Smooth muscle cell (in vitro differentiated cells): ENCODE data around the gene CASP6. TPM values are rescaled to one million over a fixed set of nuclear protein-coding genes. Genes with fewer than 3 reads are reported as not detected.

ENCODE experiments used
- DNase-seq: peaks from one replicate; lab custom pipeline; 2025; ENCODE audit not compliant: unreplicated experiment; lab: John Stamatoyannopoulos, UW
- H2AFZ ChIP-seq: fragments of 200-600 bp; sonication (generic); 2 replicates; pipeline ENCODE4 v1.6.0; 2016; ENCODE audit warnings: antibody characterized with exemption, low read depth, mild to moderate bottlenecking
- H3F3A ChIP-seq: fragments of 200-600 bp; sonication (generic); 2 replicates; pipeline ENCODE4 v1.6.0; 2017; ENCODE audit warnings: antibody characterized with exemption, low read depth
- H3K27ac ChIP-seq: fragments of 200-600 bp; sonication (generic); 2 replicates; pipeline ENCODE4 v1.5.1; 2016; ENCODE audit warnings: low read depth, mild to moderate bottlenecking
- H3K27me3 ChIP-seq: fragments of 200-600 bp; sonication (generic); 2 replicates; pipeline ENCODE4 v1.6.1; 2016; ENCODE audit warnings: low read depth, mild to moderate bottlenecking
- H3K36me3 ChIP-seq: fragments of 200-600 bp; sonication (generic); 2 replicates; pipeline ENCODE4 v1.5.1; 2016; ENCODE audit warnings: low read depth
- H3K4me1 ChIP-seq: fragments of 200-600 bp; sonication (generic); 2 replicates; pipeline ENCODE4 v1.5.1; 2016; ENCODE audit warnings: low read depth
- H3K4me2 ChIP-seq: fragments of 200-600 bp; sonication (generic); 2 replicates; pipeline ENCODE4 v1.6.0; 2016; ENCODE audit warnings: mild to moderate bottlenecking
- H3K4me3 ChIP-seq: fragments of 200-600 bp; sonication (generic); 2 replicates; pipeline ENCODE4 v1.5.1; 2016; ENCODE audit warnings: mild to moderate bottlenecking
- H3K79me2 ChIP-seq: fragments of 200-600 bp; sonication (generic); 2 replicates; pipeline ENCODE4 v1.6.0; 2016; ENCODE audit warnings: low read depth, mild to moderate bottlenecking
- H3K9ac ChIP-seq: fragments of 200-600 bp; sonication (generic); 2 replicates; pipeline ENCODE4 v1.6.0; 2016; ENCODE audit warnings: low read depth
- H3K9me3 ChIP-seq: fragments of 200-600 bp; sonication (generic); replicated peaks from 2 replicates; pipeline ENCODE4 v1.5.1; 2016; ENCODE audit warnings: low read depth
- H4K20me1 ChIP-seq: fragments of 200-600 bp; sonication (generic); 2 replicates; pipeline ENCODE4 v1.6.0; 2016; ENCODE audit warnings: low read depth
- WGBS: methylation state at CpG from one replicate; pipeline ENCODE4 v1.1.7; 2016; ENCODE audit warnings: low lambda C conversion rate; 5-methylcytosine and 5-hydroxymethylcytosine counted together
- polyA plus RNA-seq: library from polyadenylated mRNA; unstranded; fragments of >200 nt; fragmentation: Nextera tagmentation; extraction: Ambion mirVana; gene quantifications from 2 replicates; pipeline ENCODE4 v1.2.1, GENCODE V29; 2016
- total RNA-seq: library from RNA; depleted of rRNA; stranded (reverse); fragments of >200 nt; gene quantifications from 2 replicates; pipeline ENCODE4 v1.2.3, GENCODE V29; 2014
- TF ChIP-seq, protein P1 (sequence below): fragments of 200-600 bp; sonication (generic); IDR thresholded peaks from 2 replicates; pipeline ENCODE4 v1.5.1; 2017; ENCODE audit warnings: borderline replicate concordance, mild to moderate bottlenecking, antibody characterized with exemption; ENCODE audit not compliant: insufficient read depth, poor library complexity, severe bottlenecking

Gene CASP6
- total and polyA plus RNA-seq, 2 experiments from 2014 or later = 31.2 to 34.8 TPM

DNA sequence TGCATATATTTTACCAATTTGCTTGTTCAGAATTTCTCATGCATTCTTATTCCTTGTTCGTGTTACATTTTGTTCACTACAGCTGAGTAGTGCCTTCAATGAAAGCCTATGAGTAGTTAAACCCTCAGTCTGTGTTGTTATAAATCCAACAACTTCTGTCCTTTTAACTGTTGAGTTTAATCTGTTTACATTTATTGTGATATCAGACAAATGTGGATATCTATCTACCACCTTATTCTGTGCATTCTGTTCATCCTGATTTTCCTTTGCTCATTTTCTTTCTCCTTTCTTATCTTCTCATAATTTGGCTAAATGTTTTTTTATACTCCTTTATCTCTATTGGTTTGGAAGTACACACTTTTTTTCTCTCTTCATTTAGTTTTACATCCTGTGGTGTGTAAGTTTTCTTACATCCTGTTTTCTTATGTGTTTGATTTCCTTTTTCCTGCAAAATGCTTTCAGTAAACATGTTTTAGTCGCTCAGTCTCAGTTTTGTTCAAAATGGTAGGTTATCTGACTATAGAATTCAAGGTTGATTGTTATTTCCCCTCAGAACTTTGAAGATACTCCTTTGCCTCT, 54.2 kb downstream of the CASP6 start:
- 89% methylated on average over 2 of the region's 2 CpGs for WGBS
- no peaks in the 10 kb centered on the region for H3K79me2 ChIP-seq
- no peak overlapping the region for H3K9ac ChIP-seq
- no peaks in the 10 kb centered on the region for H3K36me3 ChIP-seq
- H3K9me3 ChIP-seq = no peaks in the 10 kb centered on the region
- no peaks in the 10 kb centered on the region for H3F3A ChIP-seq
- TF ChIP-seq, protein P1, sequence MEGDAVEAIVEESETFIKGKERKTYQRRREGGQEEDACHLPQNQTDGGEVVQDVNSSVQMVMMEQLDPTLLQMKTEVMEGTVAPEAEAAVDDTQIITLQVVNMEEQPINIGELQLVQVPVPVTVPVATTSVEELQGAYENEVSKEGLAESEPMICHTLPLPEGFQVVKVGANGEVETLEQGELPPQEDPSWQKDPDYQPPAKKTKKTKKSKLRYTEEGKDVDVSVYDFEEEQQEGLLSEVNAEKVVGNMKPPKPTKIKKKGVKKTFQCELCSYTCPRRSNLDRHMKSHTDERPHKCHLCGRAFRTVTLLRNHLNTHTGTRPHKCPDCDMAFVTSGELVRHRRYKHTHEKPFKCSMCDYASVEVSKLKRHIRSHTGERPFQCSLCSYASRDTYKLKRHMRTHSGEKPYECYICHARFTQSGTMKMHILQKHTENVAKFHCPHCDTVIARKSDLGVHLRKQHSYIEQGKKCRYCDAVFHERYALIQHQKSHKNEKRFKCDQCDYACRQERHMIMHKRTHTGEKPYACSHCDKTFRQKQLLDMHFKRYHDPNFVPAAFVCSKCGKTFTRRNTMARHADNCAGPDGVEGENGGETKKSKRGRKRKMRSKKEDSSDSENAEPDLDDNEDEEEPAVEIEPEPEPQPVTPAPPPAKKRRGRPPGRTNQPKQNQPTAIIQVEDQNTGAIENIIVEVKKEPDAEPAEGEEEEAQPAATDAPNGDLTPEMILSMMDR = no peak
- no peak overlapping the region for H3K4me3 ChIP-seq
- no peaks in the 10 kb centered on the region for H4K20me1 ChIP-seq
- no peak overlapping the region for H3K4me2 ChIP-seq
- DNase-seq = no peak
- H3K4me1 ChIP-seq = no peaks in the 10 kb centered on the region
- H3K27me3 ChIP-seq = no peaks in the 10 kb centered on the region
- no peak overlapping the region for H2AFZ ChIP-seq
- H3K27ac ChIP-seq = no peak overlapping the region

DNA sequence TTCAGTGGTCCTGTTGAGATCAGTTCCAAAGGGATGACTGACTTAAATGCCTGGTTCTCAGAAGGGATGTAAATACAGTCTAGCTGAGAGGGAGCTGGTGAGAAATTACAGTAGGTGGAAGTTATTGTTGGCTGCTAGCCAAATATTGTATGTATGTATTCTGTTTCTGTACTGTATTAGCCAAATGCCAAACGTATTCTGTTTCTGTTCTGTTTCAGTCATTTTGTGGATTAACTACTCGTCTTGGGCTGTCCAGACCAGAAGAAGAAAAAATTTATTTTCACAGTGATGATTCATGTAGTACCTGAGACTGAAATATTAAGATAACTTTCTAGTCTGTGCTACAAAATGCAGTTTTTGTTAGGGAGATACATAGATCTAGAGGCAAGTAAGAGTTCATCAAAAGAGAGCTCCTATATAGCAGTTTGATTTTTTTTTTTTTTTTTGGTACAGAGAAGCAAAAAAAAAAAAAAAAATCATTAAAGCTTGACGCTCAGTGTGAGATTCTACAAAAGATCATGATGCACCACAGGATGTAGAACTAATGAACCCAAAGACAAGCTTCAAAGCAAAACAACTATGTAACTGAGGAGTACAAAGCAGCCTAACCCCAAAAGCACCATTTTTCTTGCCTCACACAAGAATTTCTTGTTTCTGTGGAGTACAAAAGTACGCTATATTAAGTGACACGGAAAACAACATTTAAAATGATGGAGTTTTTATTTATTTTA, 54.8 kb downstream of the CASP6 start:
- TF ChIP-seq, protein P1 = no peak
- Histone ChIP-seq H3K27me3 (no peaks in the 10 kb centered on the region), H3K36me3 (no peaks in the 10 kb centered on the region), H3K9ac (no peak overlapping the region), H3K9me3 (no peaks in the 10 kb centered on the region), H3K79me2 (no peaks in the 10 kb centered on the region), H4K20me1 (no peaks in the 10 kb centered on the region), H3K4me1 (no peaks in the 10 kb centered on the region), H3K4me2 (no peak overlapping the region), H3F3A (no peaks in the 10 kb centered on the region), H3K4me3 (no peak overlapping the region), H3K27ac (no peak overlapping the region), H2AFZ (no peak overlapping the region)
- 67% methylated on average over 5 of the region's 5 CpGs for WGBS
- no peak for DNase-seq

DNA sequence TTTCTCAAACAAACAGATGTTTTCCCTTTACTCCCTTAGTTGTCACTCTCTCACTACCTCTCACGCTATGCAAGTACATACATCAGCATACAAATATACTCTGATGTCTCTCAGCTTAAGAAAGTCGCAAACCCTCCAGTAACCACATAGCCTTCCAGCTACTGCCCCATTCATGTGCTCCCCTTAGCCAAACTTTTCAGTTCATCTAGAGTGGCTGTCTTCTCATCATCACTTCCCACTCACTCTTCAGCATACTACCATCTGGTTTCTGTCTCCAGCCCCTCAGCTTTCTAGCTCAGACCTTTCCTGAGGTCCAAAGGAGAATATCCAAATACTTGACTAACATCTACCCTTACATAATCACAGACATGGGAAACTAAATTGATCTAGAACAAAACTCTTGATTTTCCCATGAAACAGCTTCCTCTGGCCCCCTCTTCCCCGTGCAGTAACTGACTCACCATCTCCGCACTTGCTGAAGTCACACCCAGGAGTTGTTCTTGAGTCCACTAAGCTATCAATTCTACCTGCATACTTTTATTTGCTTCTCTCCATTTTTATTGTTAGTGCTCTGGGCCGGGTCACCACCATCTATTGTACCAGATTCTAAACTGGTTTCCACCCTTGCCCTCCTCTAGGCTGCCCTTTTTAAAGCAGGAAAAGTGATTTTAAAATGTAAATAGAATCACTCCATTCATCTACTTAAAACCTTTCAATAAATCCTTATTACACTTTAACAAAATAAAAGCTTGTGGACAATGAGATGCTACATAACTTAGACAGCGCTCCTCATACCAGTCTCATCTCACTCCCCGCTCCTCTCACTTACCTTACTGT, 57.2 kb downstream of the CASP6 start:
- no peaks in the 10 kb centered on the region for H3K36me3 ChIP-seq
- H3K79me2 ChIP-seq = no peaks in the 10 kb centered on the region
- no peak overlapping the region for H3K4me3 ChIP-seq
- WGBS = 79% methylated on average over 7 of the region's 7 CpGs
- H3K4me2 ChIP-seq = no peak overlapping the region
- H3K27ac ChIP-seq = no peak overlapping the region
- no peaks in the 10 kb centered on the region for H3K27me3 ChIP-seq
- TF ChIP-seq, protein P1 = no peak
- no peak overlapping the region for H3K9ac ChIP-seq
- H3F3A ChIP-seq = no peaks in the 10 kb centered on the region
- no peaks in the 10 kb centered on the region for H3K9me3 ChIP-seq
- no peak overlapping the region for H2AFZ ChIP-seq
- H3K4me1 ChIP-seq = no peaks in the 10 kb centered on the region
- no peaks in the 10 kb centered on the region for H4K20me1 ChIP-seq
- no peak for DNase-seq
